Measurements from ENCODE around the gene CNIH4.
"Not testable (repeated sequence)": the region's sequence is repeated elsewhere in the genome, so short reads cannot be mapped to it uniquely, and the experiment has no call there.

The CNIH4 gene

GRCh38 chr1:224393294-224393693, 36.6 kb downstream of the CNIH4 start:
- DNase-seq (ENCODE audit: low read depth in 1 of 2, low spot score in 1 of 2), result no peak

- no peak for DNase-seq (ENCODE audit: low read depth in 1 of 2, low spot score in 1 of 2)
These were observed 43.2 kb downstream of the CNIH4 start for GRCh38 chr1:224399887-224400286.

GRCh38 chr1:224402472-224403036, 45.9 kb downstream of the CNIH4 start:
- no peak for DNase-seq (ENCODE audit: low read depth in 1 of 2, low spot score in 1 of 2)

DNA sequence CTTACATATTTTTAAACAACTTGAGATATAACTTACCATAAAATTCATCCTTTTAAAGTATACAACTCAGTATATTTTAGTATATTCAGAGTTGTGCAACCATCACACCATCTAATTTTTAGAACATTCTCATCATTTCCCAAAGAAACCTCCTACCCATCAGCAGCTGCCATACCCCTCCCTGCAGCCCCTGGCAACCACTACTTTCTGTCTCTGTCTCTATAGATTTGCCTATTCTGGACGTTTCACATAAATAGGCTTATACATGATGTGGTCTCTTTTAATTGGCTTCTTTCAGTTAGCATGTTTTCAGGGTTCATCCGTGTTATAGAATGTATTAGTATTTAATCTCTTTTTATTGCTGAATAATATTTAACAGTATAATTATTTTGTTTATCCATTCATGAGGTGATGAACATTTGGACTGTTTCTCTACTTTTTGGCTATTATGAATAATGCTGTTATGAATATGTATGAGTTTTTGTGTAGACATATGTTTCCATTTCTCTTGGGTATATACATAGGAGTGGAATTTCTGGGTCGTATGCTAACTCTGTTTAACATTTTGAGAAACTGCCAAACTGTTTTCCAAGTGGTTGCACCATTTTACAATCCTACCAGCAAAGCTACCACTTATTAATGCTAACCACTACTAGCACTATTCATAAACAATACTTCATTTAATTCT, 48.4 kb downstream of the CNIH4 start:
- no peak for DNase-seq (ENCODE audit: low read depth in 1 of 2, low spot score in 1 of 2)

GRCh38 chr1:224405604-224405970, 48.9 kb downstream of the CNIH4 start:
- no peak for DNase-seq (ENCODE audit: low read depth in 1 of 2, low spot score in 1 of 2)

GRCh38 chr1:224406216-224406615, 49.5 kb downstream of the CNIH4 start:
- DNase-seq (ENCODE audit: low read depth in 1 of 2, low spot score in 1 of 2), result no peak

- DNase-seq (ENCODE audit: low read depth in 1 of 2, low spot score in 1 of 2), result no peak
These were observed 51.1 kb downstream of the CNIH4 start for GRCh38 chr1:224407571-224408293.

- DNase-seq (ENCODE audit: low read depth in 1 of 2, low spot score in 1 of 2), result no peak
These were observed 51.6 kb downstream of the CNIH4 start for GRCh38 chr1:224408294-224408590.

DNA sequence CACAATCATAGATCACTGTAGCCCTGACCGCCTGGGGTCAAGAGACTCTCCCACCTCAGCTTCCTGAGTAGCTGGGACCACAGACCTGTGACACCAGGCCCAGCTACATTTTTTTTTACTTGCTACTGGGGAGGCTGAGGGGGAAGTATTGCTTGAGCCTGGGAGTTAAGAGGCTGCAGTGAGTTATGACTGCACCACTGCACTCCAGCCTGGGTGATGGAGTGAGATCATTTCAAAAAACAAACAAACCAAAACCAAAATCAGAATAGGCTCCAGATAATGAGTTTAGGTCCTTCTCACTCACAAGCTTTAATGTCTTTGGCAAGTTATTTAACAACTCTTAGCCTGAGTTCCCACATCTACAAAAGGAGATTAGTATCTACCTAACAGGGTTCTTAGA, 55.1 kb downstream of the CNIH4 start:
- no peak for DNase-seq (ENCODE audit: low read depth in 1 of 2, low spot score in 1 of 2)

GRCh38 chr1:224420106-224420505, 63.4 kb downstream of the CNIH4 start:
- DNase-seq (ENCODE audit: low read depth in 1 of 2, low spot score in 1 of 2), result no peak

GRCh38 chr1:224425279-224425884, 68.7 kb downstream of the CNIH4 start:
- no peak for DNase-seq (ENCODE audit: low read depth in 1 of 2, low spot score in 1 of 2)

- not testable (repeated sequence) for DNase-seq (ENCODE audit: low read depth in 1 of 2, low spot score in 1 of 2)
These were observed 70.2 kb downstream of the CNIH4 start for GRCh38 chr1:224426869-224427268.

DNA sequence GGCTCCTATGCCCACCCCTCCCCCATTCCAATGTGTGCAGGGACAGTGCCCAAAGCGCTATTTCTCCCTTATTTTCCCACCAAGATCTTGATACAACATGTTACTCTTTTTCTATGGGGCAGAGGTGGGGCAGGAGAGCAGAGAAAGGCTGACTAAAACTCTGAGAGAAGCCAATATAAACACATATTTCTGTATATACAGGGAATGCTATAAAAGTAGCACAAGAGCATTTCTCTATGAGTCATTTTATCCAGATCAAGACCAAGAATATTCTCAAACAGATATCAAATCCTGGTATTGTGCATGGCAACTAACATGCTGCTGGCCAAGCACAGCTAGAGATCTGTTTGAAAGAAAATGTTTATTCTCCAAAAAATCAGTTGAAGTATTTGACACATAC, 70.7 kb downstream of the CNIH4 start:
- DNase-seq (ENCODE audit: low read depth in 1 of 2, low spot score in 1 of 2), result no peak

GRCh38 chr1:224428713-224429112, 72.0 kb downstream of the CNIH4 start:
- DNase-seq (ENCODE audit: low read depth in 1 of 2, low spot score in 1 of 2), result not testable (repeated sequence)

Measured in activated T-helper 1 cell treated with anti-CD3 and anti-CD28 coated beads, Interleukin-2, amount 50 U/mL, for 16 hours (primary cell).